ENCODE results near the gene CEMIP. TPM values are rescaled to one million over a fixed set of nuclear protein-coding genes. Genes with fewer than 3 reads are reported as not detected.

CEMIP gene
- total RNA-seq, 2 experiments from 2014 or later, result not detected

GRCh38 chr15:80764535-80764934 is 14.6 kb upstream of the CEMIP start:
- no peak for TF ChIP-seq CTCF (IDR thresholded peaks at IDR 0.05)

GRCh38 chr15:80766275-80766674 is 12.9 kb upstream of the CEMIP start:
- Histone ChIP-seq H3K4me3 (ENCODE audit: low read length) (no peak overlapping the region), H3K4me1 (ENCODE audit: insufficient read depth, low read length) (no peaks in the 10 kb centered on the region), H3K36me3 (ENCODE audit: insufficient read depth, low read length) (no peaks in the 10 kb centered on the region), H3K27ac (ENCODE audit: low read depth in 1 of 2, low read length in 2 of 2) (no peak overlapping the region), H3K9me3 (ENCODE audit: control insufficient read depth in 1 of 2, insufficient read depth in 1 of 2, low read length in 2 of 2) (no peaks in the 10 kb centered on the region), H3K27me3 (ENCODE audit: control insufficient read depth in 1 of 2, insufficient read depth in 2 of 2, low read length in 2 of 2) (no peaks in the 10 kb centered on the region)
- Mint-ChIP-seq H3K27ac (no peak overlapping the region), H3K9me3 (no peaks in the 10 kb centered on the region), H3K4me3 (no peak overlapping the region), H3K36me3 (ENCODE audit: low read depth) (no peaks in the 10 kb centered on the region), H3K4me1 (ENCODE audit: low read depth) (no peaks in the 10 kb centered on the region), H3K27me3 (peaks cover 6% of the 10 kb centered on the region)
- no peak for TF ChIP-seq CTCF (IDR thresholded peaks at IDR 0.05)
- CTCF ChIA-PET, result no interaction called here
- DNase-seq, result no peak
- POLR2A ChIA-PET, result no interaction called here
- ATAC-seq (ENCODE audit: poor library complexity), result no peak
- intact Hi-C loops (cut with DNase I, micrococcal nuclease), result no loop called here

More at GRCh38 chr15:80764535-80764934, 14.6 kb upstream of the CEMIP start:
- no peak overlapping the region for H3K4me3 Mint-ChIP-seq
- no peak for ATAC-seq (ENCODE audit: poor library complexity)
- Histone ChIP-seq H3K27ac (ENCODE audit: low read depth in 1 of 2, low read length in 2 of 2) (no peak overlapping the region), H3K36me3 (ENCODE audit: insufficient read depth, low read length) (no peaks in the 10 kb centered on the region), H3K4me3 (ENCODE audit: low read length) (no peak overlapping the region), H3K4me1 (ENCODE audit: insufficient read depth, low read length) (no peaks in the 10 kb centered on the region), H3K27me3 (ENCODE audit: control insufficient read depth in 1 of 2, insufficient read depth in 2 of 2, low read length in 2 of 2) (no peaks in the 10 kb centered on the region), H3K9me3 (ENCODE audit: control insufficient read depth in 1 of 2, insufficient read depth in 1 of 2, low read length in 2 of 2) (no peaks in the 10 kb centered on the region)
- ChIA-PET POLR2A (no interaction called here), CTCF (interaction anchor here (1.6 kb wide), 1 partner anchor 12 kb away, joined by 6 read pairs; no protein-coding TSS in a partner anchor)
- H3K27me3 Mint-ChIP-seq, result peaks cover 3% of the 10 kb centered on the region
- no peaks in the 10 kb centered on the region for H3K36me3 Mint-ChIP-seq (ENCODE audit: low read depth)
- no peaks in the 10 kb centered on the region for H3K4me1 Mint-ChIP-seq (ENCODE audit: low read depth)
- no peak for DNase-seq
- intact Hi-C loops (cut with DNase I, micrococcal nuclease), result no loop called here
- no peaks in the 10 kb centered on the region for H3K9me3 Mint-ChIP-seq
- no peak overlapping the region for H3K27ac Mint-ChIP-seq

GRCh38 chr15:80768158-80768557 is 11.0 kb upstream of the CEMIP start:
- no peaks in the 10 kb centered on the region for H3K36me3 ChIP-seq (ENCODE audit: insufficient read depth, low read length)
- Mint-ChIP-seq H3K9me3 (no peaks in the 10 kb centered on the region), H3K36me3 (ENCODE audit: low read depth) (no peaks in the 10 kb centered on the region), H3K4me1 (ENCODE audit: low read depth) (no peaks in the 10 kb centered on the region), H3K27ac (no peak overlapping the region), H3K27me3 (peaks cover 13% of the 10 kb centered on the region), H3K4me3 (no peak overlapping the region)
- no peak for ATAC-seq (ENCODE audit: poor library complexity)
- no peaks in the 10 kb centered on the region for H3K27me3 ChIP-seq (ENCODE audit: control insufficient read depth in 1 of 2, insufficient read depth in 2 of 2, low read length in 2 of 2)
- no peak overlapping the region for H3K27ac ChIP-seq (ENCODE audit: low read depth in 1 of 2, low read length in 2 of 2)
- H3K4me3 ChIP-seq (ENCODE audit: low read length), result no peak overlapping the region
- H3K4me1 ChIP-seq (ENCODE audit: insufficient read depth, low read length), result no peaks in the 10 kb centered on the region
- intact Hi-C loops (cut with DNase I, micrococcal nuclease), result no loop called here
- ChIA-PET POLR2A (no interaction called here), CTCF (interaction anchor here (0.9 kb wide), 1 partner anchor 8 kb away, joined by 4 read pairs; no protein-coding TSS in a partner anchor)
- no peak for TF ChIP-seq CTCF (IDR thresholded peaks at IDR 0.05)
- no peak for DNase-seq
- H3K9me3 ChIP-seq (ENCODE audit: control insufficient read depth in 1 of 2, insufficient read depth in 1 of 2, low read length in 2 of 2), result no peaks in the 10 kb centered on the region
